HepG2 (cell line): Measurements from ENCODE around the gene C9orf78. TPM values are rescaled to one million over a fixed set of nuclear protein-coding genes. Genes with fewer than 3 reads are reported as not detected.

Experiments
- ATAC-seq: fragments of 200-7000 bp; cut with Tn5 transposase; 3 replicates; pipeline ENCODE4 v1.9.1; 2020; ENCODE audit warnings: mild to moderate bottlenecking, moderate library complexity
- BruUV-seq: library from RNA; stranded (reverse); fragments of 400-500 nt; replicated peaks from 2 replicates; lab custom pipeline; 2021; lab: Mats Ljungman, UMichigan
- CTCF ChIA-PET: fragments of 300-600 bp; formaldehyde crosslinking; extraction: SDS; loops from one replicate; lab custom pipeline; 2021; ENCODE audit warnings: low total read pairs, inconsistent platforms, low intra/inter-chr PET ratio; lab: Yijun Ruan, JAX
- POLR2A ChIA-PET: fragments of 350-600 bp; sonication (Branson Sonifier 250); formaldehyde crosslinking; loops from one replicate; lab custom pipeline; 2020; ENCODE audit warnings: antibody characterized with exemption, inconsistent platforms; lab: Yijun Ruan, JAX
- DNase-seq: peaks from one replicate; pipeline ENCODE4 v3.0.0-alpha.2; 2015; ENCODE audit warnings: low spot score
- FAIRE-seq: peaks from 3 replicates; lab custom pipeline; 2011; peaks lifted over from hg19 to GRCh38; lab: Jason Lieb, UNC
- H2AFZ ChIP-seq: one replicate; pipeline ENCODE4 v1.6.1; 2011; ENCODE audit warnings: low read length, inconsistent platforms
- H3K27ac ChIP-seq: fragments of 300-600 bp; 3 replicates; pipeline ENCODE4 v1.8.0; 2011; ENCODE audit warnings: mixed run types, mild to moderate bottlenecking, mixed read lengths, low read length, inconsistent platforms; ENCODE audit not compliant: insufficient read depth; ENCODE audit errors: extremely low read length
- H3K27me3 ChIP-seq, 2 experiments: fragments of 200-600 bp in 1 of 2; 2 replicates in 1 of 2; 3 replicates in 1 of 2; pipeline versions ENCODE4 v1.6.0 to v1.8.0; 2011; ENCODE audit warnings: low read length in 2 of 2, mild to moderate bottlenecking in 2 of 2, moderate library complexity in 2 of 2, inconsistent platforms in 1 of 2; ENCODE audit not compliant: insufficient read depth in 2 of 2, control insufficient read depth in 1 of 2
- H3K36me3 ChIP-seq, 2 experiments: fragments of 200-600 bp in 1 of 2; replicated peaks in 1 of 2; 2 replicates in 1 of 2; 3 replicates in 1 of 2; pipeline versions ENCODE4 v1.5.1 to v1.8.0; 2011; ENCODE audit warnings: low read length in 2 of 2, inconsistent platforms in 1 of 2; ENCODE audit not compliant: insufficient read depth in 2 of 2, control insufficient read depth in 1 of 2
- H3K4me1 ChIP-seq: 2 replicates; pipeline ENCODE4 v1.5.1; 2012; ENCODE audit warnings: low read length, inconsistent platforms; ENCODE audit not compliant: insufficient read depth
- H3K4me2 ChIP-seq: 2 replicates; pipeline ENCODE4 v1.6.0; 2011; ENCODE audit warnings: low read depth, low read length, inconsistent platforms
- H3K4me3 ChIP-seq, 3 experiments: fragments of 200-600 bp in 1 of 3; sonication (generic), shearing (Covaris generic) in 1 of 3; replicated peaks in 1 of 3; 2 replicates each; pipeline ENCODE4 v1.5.1; 2011 to 2016; ENCODE audit warnings: low read length in 3 of 3, inconsistent platforms in 2 of 3, low read depth in 2 of 3, mild to moderate bottlenecking in 2 of 3, control low read depth in 1 of 3, mixed read lengths in 1 of 3; ENCODE audit not compliant: insufficient read depth in 1 of 3
- H3K79me2 ChIP-seq: one replicate; pipeline ENCODE4 v1.6.1; 2011; ENCODE audit warnings: low read length, inconsistent platforms; ENCODE audit not compliant: insufficient read depth
- H3K9ac ChIP-seq: 2 replicates; pipeline ENCODE4 v1.6.0; 2011; ENCODE audit warnings: mild to moderate bottlenecking, low read depth, low read length, inconsistent platforms; ENCODE audit not compliant: insufficient read depth
- H3K9me3 ChIP-seq: 2 replicates; pipeline ENCODE4 v1.5.1; 2012; ENCODE audit warnings: mild to moderate bottlenecking, low read length
- H4K20me1 ChIP-seq: 2 replicates; pipeline ENCODE4 v1.6.0; 2011; ENCODE audit warnings: inconsistent platforms, mild to moderate bottlenecking, low read length, moderate library complexity; ENCODE audit not compliant: insufficient read depth
- BRCA1 ChIP-seq: sonication (generic); formaldehyde crosslinking; IDR thresholded peaks from 2 replicates; pipeline ENCODE4 v1.4.0; 2020; ENCODE audit warnings: missing genetic modification reagents
- DPF2 ChIP-seq: sonication (generic); formaldehyde crosslinking; IDR thresholded peaks from 2 replicates; pipeline ENCODE4 v1.4.0; 2020; ENCODE audit warnings: mild to moderate bottlenecking, low read depth, missing genetic modification reagents, borderline replicate concordance
- GTF3A ChIP-seq: sonication (generic); formaldehyde crosslinking; conservative IDR thresholded peaks from 2 replicates; pipeline ENCODE4 v1.4.0; 2020; ENCODE audit warnings: mild to moderate bottlenecking, missing genetic modification reagents
- HNRNPK ChIP-seq: fragments of 200-400 bp; formaldehyde crosslinking; IDR thresholded peaks from 2 replicates; pipeline ENCODE4 v1.6.1; 2018; ENCODE audit warnings: low read length, low read depth, moderate library complexity, mild to moderate bottlenecking; ENCODE audit not compliant: poor library complexity, severe bottlenecking
- NONO ChIP-seq, 2 experiments: fragments of 450-650 bp in 1 of 2; sonication (generic) in 1 of 2; formaldehyde crosslinking in 1 of 2; IDR thresholded peaks in 1 of 2; conservative IDR thresholded peaks in 1 of 2; 2 replicates each; pipeline versions ENCODE4 v1.6.1 to v1.8.0; 2017 to 2022; ENCODE audit warnings: mild to moderate bottlenecking in 1 of 2, missing genetic modification reagents in 1 of 2, moderate library complexity in 1 of 2
- SOX6 ChIP-seq, 2 experiments: fragments of 450-650 bp in 1 of 2; sonication (generic) in 1 of 2; formaldehyde crosslinking in 1 of 2; IDR thresholded peaks; 2 replicates each; pipeline versions ENCODE4 v1.4.0 to v1.6.1; 2017 to 2020; ENCODE audit warnings: antibody characterized with exemption in 1 of 2, mild to moderate bottlenecking in 1 of 2, missing genetic modification reagents in 1 of 2
- TCF12 ChIP-seq, 2 experiments: fragments of 450-650 bp in 1 of 2; sonication (generic) in 1 of 2; formaldehyde crosslinking in 1 of 2; IDR thresholded peaks; 2 replicates each; pipeline versions ENCODE4 v1.6.1 to v1.8.0; 2017 to 2022; ENCODE audit warnings: antibody characterized with exemption in 1 of 2, mild to moderate bottlenecking in 1 of 2, missing genetic modification reagents in 1 of 2, moderate library complexity in 1 of 2
- TCF7 ChIP-seq: sonication (generic); IDR thresholded peaks from 2 replicates; pipeline ENCODE4 v1.6.1; 2016; ENCODE audit warnings: antibody characterized with exemption, low read depth
- ZNF510 ChIP-seq: sonication (generic); formaldehyde crosslinking; IDR thresholded peaks from 2 replicates; pipeline ENCODE4 v1.4.0; 2020; ENCODE audit warnings: low read depth, mild to moderate bottlenecking, missing genetic modification reagents
- ZNF547 ChIP-seq: sonication (generic); formaldehyde crosslinking; IDR thresholded peaks from 2 replicates; pipeline ENCODE4 v1.5.1; 2020; ENCODE audit warnings: mild to moderate bottlenecking, missing genetic modification reagents
- ZNF749 ChIP-seq: sonication (generic); formaldehyde crosslinking; IDR thresholded peaks from 2 replicates; pipeline ENCODE4 v1.8.0; 2022; ENCODE audit warnings: mild to moderate bottlenecking, missing genetic modification reagents, moderate library complexity, borderline replicate concordance
- WGBS: methylation state at CpG from one replicate; pipeline ENCODE4 v1.1.6; 2017; ENCODE audit warnings: low lambda C conversion rate; 5-methylcytosine and 5-hydroxymethylcytosine counted together
- in situ Hi-C: cut with HindIII; loops from 2 replicates; pipeline ENCODE4 v1.10.0; 2017; ENCODE audit warnings: low pct_unique_long_range_greater_than_20kb; ENCODE audit not compliant: extremely low pct_ligation_motif_present
- intact Hi-C: fragments of 100-400 bp; cut with micrococcal nuclease; formaldehyde crosslinking; loops from one replicate; pipeline ENCODE4 v1.10.0; 2022; ENCODE audit not compliant: unreplicated experiment
- polyA plus RNA-seq, 8 experiments: library from polyadenylated mRNA; depleted of rRNA in 3 of 8; stranded (reverse) in 7 of 8; unstranded in 1 of 8; fragments of >200 nt; fragmentation: Illumina TruSeq in 4 of 8; extraction: Trizol in 4 of 8; gene quantifications; 2 replicates each; pipeline versions ENCODE4 v1.2.1 to v1.2.3, GENCODE V29; 2011 to 2016; ENCODE audit warnings: low read depth in 4 of 8, missing spikeins in 1 of 8, mixed read lengths in 1 of 8; ENCODE audit not compliant: insufficient read depth in 1 of 8
- total RNA-seq, 5 experiments: library from RNA; depleted of rRNA; stranded (reverse); fragments of >200 nt; fragmentation: Illumina TruSeq; extraction: Trizol; gene quantifications; 2 replicates each; pipeline ENCODE4 v1.2.3, GENCODE V29; 2016; ENCODE audit warnings: low read depth in 1 of 5
- TF ChIP-seq, protein P1 (sequence below): sonication (generic); formaldehyde crosslinking; IDR thresholded peaks from 2 replicates; pipeline ENCODE4 v1.4.0; 2020; ENCODE audit warnings: mild to moderate bottlenecking, missing genetic modification reagents
- TF ChIP-seq, protein P2 (sequence below): IDR thresholded peaks from 2 replicates; pipeline ENCODE4 v1.4.0; 2020; ENCODE audit warnings: mild to moderate bottlenecking, missing genetic modification reagents

C9orf78 gene
- total and polyA plus RNA-seq, 2 of the 13 experiments (the other 11 are each of a cell fraction or from before 2014, with no cell fraction given) = 18.4 to 35.5 TPM

DNA sequence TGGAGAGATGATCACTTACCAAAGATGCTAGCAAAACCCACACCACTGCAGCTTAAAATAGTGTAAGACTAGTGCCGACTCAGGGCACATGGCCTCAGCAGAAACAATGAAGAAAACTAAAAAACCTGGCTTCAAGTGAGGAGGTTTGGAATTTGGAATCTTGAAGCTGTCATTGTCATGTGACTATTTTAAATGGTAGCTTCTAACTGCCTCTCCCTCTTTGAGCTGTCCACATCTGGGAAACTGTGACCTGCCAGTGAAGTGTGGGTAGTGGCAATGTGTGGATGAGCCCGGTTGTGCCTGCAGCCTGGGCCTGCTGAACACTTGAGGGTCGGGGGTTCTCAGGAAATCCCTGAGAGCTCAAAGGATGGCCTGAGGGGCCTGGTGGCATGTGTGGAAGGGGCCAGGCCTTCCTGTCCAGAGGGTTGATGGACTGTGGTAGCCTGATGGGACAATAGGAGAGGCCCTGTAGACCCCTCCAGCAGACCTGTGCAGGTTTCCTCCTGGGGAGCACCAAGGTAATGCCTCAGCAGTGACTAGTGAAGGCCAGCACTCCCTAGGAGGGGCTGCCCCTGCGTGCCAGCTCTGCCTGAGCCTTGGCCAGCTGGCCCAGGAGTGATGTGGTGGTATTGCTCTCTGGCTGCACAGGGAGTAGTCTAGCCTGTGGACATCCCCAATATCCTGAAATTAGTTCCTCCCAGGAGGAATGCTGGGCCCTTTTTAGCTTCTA, 13.8 kb upstream of the C9orf78 start:
- no peak for FAIRE-seq
- 80% methylated on average over 4 of the region's 4 CpGs for WGBS
- ATAC-seq = no peak
- POLR2A ChIA-PET = no interaction called here
- no peak for DNase-seq
- Histone ChIP-seq H3K36me3 (peaks cover 3 to 9% of the 10 kb centered on the region in 2 experiments; a peak in 3 of 5 replicates), H3K27ac (no peak overlapping the region), H2AFZ (no peak overlapping the region), H4K20me1 (no peaks in the 10 kb centered on the region), H3K4me1 (no peaks in the 10 kb centered on the region), H3K4me2 (no peak overlapping the region), H3K4me3 (no peak overlapping the region), H3K9me3 (no peaks in the 10 kb centered on the region), H3K79me2 (no peaks in the 10 kb centered on the region), H3K27me3 (no peaks in the 10 kb centered on the region), H3K9ac (no peak overlapping the region)
- BruUV-seq = no TSS peak
- in situ Hi-C loops = no loop called here
- intact Hi-C loops = no loop called here
- CTCF ChIA-PET = no interaction called here
- TF ChIP-seq NONO (IDR thresholded peaks at IDR 0.05) (no peak), NONO (CRISPR knock-in tag; conservative IDR thresholded peaks at IDR 0.05) (no peak), HNRNPK (no peak), DPF2 (CRISPR knock-in tag) (no peak), ZNF547 (no peak), GTF3A (CRISPR knock-in tag) (no peak), TCF12 (IDR thresholded peaks at IDR 0.05) (no peak), TCF12 (CRISPR knock-in tag; IDR thresholded peaks at IDR 0.05) (no peak), BRCA1 (CRISPR knock-in tag) (no peak), ZNF510 (CRISPR knock-in tag) (no peak), ZNF749 (CRISPR knock-in tag) (no peak), TCF7 (no peak), SOX6 (IDR thresholded peaks at IDR 0.05) (no peak), SOX6 (CRISPR knock-in tag; IDR thresholded peaks at IDR 0.05) (no peak)
- TF ChIP-seq, protein P1, sequence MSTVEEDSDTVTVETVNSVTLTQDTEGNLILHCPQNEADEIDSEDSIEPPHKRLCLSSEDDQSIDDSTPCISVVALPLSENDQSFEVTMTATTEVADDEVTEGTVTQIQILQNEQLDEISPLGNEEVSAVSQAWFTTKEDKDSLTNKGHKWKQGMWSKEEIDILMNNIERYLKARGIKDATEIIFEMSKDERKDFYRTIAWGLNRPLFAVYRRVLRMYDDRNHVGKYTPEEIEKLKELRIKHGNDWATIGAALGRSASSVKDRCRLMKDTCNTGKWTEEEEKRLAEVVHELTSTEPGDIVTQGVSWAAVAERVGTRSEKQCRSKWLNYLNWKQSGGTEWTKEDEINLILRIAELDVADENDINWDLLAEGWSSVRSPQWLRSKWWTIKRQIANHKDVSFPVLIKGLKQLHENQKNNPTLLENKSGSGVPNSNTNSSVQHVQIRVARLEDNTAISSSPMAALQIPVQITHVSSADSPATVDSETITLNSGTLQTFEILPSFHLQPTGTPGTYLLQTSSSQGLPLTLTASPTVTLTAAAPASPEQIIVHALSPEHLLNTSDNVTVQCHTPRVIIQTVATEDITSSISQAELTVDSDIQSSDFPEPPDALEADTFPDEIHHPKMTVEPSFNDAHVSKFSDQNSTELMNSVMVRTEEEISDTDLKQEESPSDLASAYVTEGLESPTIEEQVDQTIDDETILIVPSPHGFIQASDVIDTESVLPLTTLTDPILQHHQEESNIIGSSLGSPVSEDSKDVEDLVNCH (CRISPR knock-in tag) = no peak
- TF ChIP-seq, protein P2, sequence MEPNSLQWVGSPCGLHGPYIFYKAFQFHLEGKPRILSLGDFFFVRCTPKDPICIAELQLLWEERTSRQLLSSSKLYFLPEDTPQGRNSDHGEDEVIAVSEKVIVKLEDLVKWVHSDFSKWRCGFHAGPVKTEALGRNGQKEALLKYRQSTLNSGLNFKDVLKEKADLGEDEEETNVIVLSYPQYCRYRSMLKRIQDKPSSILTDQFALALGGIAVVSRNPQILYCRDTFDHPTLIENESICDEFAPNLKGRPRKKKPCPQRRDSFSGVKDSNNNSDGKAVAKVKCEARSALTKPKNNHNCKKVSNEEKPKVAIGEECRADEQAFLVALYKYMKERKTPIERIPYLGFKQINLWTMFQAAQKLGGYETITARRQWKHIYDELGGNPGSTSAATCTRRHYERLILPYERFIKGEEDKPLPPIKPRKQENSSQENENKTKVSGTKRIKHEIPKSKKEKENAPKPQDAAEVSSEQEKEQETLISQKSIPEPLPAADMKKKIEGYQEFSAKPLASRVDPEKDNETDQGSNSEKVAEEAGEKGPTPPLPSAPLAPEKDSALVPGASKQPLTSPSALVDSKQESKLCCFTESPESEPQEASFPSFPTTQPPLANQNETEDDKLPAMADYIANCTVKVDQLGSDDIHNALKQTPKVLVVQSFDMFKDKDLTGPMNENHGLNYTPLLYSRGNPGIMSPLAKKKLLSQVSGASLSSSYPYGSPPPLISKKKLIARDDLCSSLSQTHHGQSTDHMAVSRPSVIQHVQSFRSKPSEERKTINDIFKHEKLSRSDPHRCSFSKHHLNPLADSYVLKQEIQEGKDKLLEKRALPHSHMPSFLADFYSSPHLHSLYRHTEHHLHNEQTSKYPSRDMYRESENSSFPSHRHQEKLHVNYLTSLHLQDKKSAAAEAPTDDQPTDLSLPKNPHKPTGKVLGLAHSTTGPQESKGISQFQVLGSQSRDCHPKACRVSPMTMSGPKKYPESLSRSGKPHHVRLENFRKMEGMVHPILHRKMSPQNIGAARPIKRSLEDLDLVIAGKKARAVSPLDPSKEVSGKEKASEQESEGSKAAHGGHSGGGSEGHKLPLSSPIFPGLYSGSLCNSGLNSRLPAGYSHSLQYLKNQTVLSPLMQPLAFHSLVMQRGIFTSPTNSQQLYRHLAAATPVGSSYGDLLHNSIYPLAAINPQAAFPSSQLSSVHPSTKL (CRISPR knock-in tag) = no peak
